ENCODE data around the gene ALPK3. TPM values are rescaled to one million over a fixed set of nuclear protein-coding genes. Genes with fewer than 3 reads are reported as not detected.

Gene ALPK3
- total and polyA plus RNA-seq, 10 of the 15 experiments (the other 5 are each of a cell fraction or from before 2014, with no cell fraction given) = under 0.01 to 0.05 (median 0.02) TPM; not detected in 6

DNA sequence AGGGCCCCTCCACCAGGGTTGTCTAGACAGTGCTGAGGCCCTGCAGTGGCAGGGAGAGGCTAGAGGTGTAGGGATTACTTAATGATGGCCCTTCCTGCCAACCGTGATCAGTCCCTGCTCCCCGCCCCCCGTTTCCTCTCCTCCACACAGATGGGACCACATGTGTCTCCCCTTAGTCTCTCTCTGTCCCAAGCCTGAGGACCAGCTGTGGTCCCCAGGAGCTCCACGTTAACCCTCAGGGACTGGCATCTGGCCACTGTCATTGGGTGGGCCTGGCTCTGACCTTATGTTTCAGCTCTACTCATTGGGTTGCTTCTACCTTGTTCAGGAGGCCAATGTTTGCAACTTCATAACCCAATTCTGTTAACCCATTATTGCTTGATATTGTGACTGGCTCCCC is 6.0 kb upstream of the ALPK3 start:
- CTCF ChIA-PET = interaction anchor here (0.6 to 1.4 kb wide), 2 partner anchors 15 to 155 kb away, joined by 3 to 4 read pairs; no protein-coding TSS in a partner anchor
- Histone ChIP-seq H3K9ac (ENCODE audit: control insufficient read depth, insufficient read depth, low read length) (no peak overlapping the region), H3K9me3 (replicated peaks; ENCODE audit: control insufficient read depth, insufficient read depth, low read length) (no peaks in the 10 kb centered on the region), H4K20me1 (ENCODE audit: control insufficient read depth, insufficient read depth) (no peaks in the 10 kb centered on the region), H2AFZ (ENCODE audit: control insufficient read depth, low read depth, low read length) (no peak overlapping the region), H3K36me3 (ENCODE audit: control insufficient read depth in 2 of 2, insufficient read depth in 2 of 2, low read length in 1 of 2) (no peaks in the 10 kb centered on the region), H3K4me1 (ENCODE audit: control insufficient read depth, insufficient read depth, low read length) (no peaks in the 10 kb centered on the region), H3K27me3 (replicated peaks in 1 of 2; ENCODE audit: control insufficient read depth in 2 of 2, insufficient read depth in 2 of 2, low read length in 1 of 2) (no peaks in the 10 kb centered on the region), H3K27ac (ENCODE audit: control insufficient read depth, insufficient read depth) (no peak overlapping the region), H3K79me2 (ENCODE audit: control insufficient read depth, insufficient read depth, low read length) (no peaks in the 10 kb centered on the region), H3K4me3 (no peak overlapping the region), H3K4me2 (ENCODE audit: control insufficient read depth, insufficient read depth) (no peak overlapping the region)
- no peak for DNase-seq (ENCODE audit: low read depth, low spot score)
- BruUV-seq (replicated peaks) = no TSS peak
- SMC1A ChIA-PET (ENCODE audit: uncharacterized antibody, unreplicated experiment) = interaction anchor here (1.5 kb wide), 1 partner anchor 8 kb away, joined by 4 read pairs; no protein-coding TSS in a partner anchor
- in situ Hi-C loops (cut with MboI) = no loop called here
- intact Hi-C loops (cut with micrococcal nuclease; ENCODE audit: unreplicated experiment) = no loop called here
- ATAC-seq = no peak
- TF ChIP-seq, protein P1, sequence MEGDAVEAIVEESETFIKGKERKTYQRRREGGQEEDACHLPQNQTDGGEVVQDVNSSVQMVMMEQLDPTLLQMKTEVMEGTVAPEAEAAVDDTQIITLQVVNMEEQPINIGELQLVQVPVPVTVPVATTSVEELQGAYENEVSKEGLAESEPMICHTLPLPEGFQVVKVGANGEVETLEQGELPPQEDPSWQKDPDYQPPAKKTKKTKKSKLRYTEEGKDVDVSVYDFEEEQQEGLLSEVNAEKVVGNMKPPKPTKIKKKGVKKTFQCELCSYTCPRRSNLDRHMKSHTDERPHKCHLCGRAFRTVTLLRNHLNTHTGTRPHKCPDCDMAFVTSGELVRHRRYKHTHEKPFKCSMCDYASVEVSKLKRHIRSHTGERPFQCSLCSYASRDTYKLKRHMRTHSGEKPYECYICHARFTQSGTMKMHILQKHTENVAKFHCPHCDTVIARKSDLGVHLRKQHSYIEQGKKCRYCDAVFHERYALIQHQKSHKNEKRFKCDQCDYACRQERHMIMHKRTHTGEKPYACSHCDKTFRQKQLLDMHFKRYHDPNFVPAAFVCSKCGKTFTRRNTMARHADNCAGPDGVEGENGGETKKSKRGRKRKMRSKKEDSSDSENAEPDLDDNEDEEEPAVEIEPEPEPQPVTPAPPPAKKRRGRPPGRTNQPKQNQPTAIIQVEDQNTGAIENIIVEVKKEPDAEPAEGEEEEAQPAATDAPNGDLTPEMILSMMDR (IDR thresholded peaks at IDR 0.05 in 2 of 3, conservative IDR thresholded peaks at IDR 0.05 in 1 of 3; ENCODE audit: control insufficient read depth in 2 of 3, extremely low read depth in 1 of 3, insufficient read depth in 1 of 3, low read depth in 3 of 3, low read length in 3 of 3) = no peak
- TF ChIP-seq RCOR1 (conservative IDR thresholded peaks at IDR 0.05; ENCODE audit: low read depth, low read length) (no peak), SMAD5 (IDR thresholded peaks at IDR 0.05; ENCODE audit: low read depth) (no peak), MTA2 (IDR thresholded peaks at IDR 0.05; ENCODE audit: low read depth) (no peak), BACH1 (IDR thresholded peaks at IDR 0.05; ENCODE audit: borderline replicate concordance) (no peak), ESRRA (IDR thresholded peaks at IDR 0.05; ENCODE audit: low read length) (no peak), SRF (IDR thresholded peaks at IDR 0.05; ENCODE audit: low read depth in 2 of 2, low read length in 2 of 2) (no peak), BCL11A (IDR thresholded peaks at IDR 0.05; ENCODE audit: low read depth, low read length) (no peak), ZNF274 (IDR thresholded peaks at IDR 0.05; ENCODE audit: insufficient read depth, insufficient read length) (no peak), RBBP5 (conservative IDR thresholded peaks at IDR 0.05) (no peak), SUPT20H (IDR thresholded peaks at IDR 0.05; ENCODE audit: borderline replicate concordance, control insufficient read depth, low read depth, low read length) (no peak), SMAD1 (IDR thresholded peaks at IDR 0.05; ENCODE audit: low read depth, partially characterized antibody) (no peak), CBX5 (IDR thresholded peaks at IDR 0.05; ENCODE audit: low read depth) (no peak), TBL1XR1 (IDR thresholded peaks at IDR 0.05; ENCODE audit: low read depth, low read length) (no peak), TAF1 (IDR thresholded peaks at IDR 0.05; ENCODE audit: borderline replicate concordance, low read depth, low read length) (no peak), PAX8 (IDR thresholded peaks at IDR 0.05) (no peak)
- TF ChIP-seq, protein P2, sequence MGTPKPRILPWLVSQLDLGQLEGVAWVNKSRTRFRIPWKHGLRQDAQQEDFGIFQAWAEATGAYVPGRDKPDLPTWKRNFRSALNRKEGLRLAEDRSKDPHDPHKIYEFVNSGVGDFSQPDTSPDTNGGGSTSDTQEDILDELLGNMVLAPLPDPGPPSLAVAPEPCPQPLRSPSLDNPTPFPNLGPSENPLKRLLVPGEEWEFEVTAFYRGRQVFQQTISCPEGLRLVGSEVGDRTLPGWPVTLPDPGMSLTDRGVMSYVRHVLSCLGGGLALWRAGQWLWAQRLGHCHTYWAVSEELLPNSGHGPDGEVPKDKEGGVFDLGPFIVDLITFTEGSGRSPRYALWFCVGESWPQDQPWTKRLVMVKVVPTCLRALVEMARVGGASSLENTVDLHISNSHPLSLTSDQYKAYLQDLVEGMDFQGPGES (IDR thresholded peaks at IDR 0.05) = no peak
- TF ChIP-seq, protein P3, sequence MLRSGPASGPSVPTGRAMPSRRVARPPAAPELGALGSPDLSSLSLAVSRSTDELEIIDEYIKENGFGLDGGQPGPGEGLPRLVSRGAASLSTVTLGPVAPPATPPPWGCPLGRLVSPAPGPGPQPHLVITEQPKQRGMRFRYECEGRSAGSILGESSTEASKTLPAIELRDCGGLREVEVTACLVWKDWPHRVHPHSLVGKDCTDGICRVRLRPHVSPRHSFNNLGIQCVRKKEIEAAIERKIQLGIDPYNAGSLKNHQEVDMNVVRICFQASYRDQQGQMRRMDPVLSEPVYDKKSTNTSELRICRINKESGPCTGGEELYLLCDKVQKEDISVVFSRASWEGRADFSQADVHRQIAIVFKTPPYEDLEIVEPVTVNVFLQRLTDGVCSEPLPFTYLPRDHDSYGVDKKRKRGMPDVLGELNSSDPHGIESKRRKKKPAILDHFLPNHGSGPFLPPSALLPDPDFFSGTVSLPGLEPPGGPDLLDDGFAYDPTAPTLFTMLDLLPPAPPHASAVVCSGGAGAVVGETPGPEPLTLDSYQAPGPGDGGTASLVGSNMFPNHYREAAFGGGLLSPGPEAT (IDR thresholded peaks at IDR 0.05; ENCODE audit: low read depth) = no peak
- TF ChIP-seq, protein P4, sequence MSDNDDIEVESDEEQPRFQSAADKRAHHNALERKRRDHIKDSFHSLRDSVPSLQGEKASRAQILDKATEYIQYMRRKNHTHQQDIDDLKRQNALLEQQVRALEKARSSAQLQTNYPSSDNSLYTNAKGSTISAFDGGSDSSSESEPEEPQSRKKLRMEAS (IDR thresholded peaks at IDR 0.05; ENCODE audit: low read depth, low read length) = no peak
- TF ChIP-seq, protein P5, sequence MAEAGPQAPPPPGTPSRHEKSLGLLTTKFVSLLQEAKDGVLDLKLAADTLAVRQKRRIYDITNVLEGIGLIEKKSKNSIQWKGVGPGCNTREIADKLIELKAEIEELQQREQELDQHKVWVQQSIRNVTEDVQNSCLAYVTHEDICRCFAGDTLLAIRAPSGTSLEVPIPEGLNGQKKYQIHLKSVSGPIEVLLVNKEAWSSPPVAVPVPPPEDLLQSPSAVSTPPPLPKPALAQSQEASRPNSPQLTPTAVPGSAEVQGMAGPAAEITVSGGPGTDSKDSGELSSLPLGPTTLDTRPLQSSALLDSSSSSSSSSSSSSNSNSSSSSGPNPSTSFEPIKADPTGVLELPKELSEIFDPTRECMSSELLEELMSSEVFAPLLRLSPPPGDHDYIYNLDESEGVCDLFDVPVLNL (IDR thresholded peaks at IDR 0.05; ENCODE audit: low read depth, low read length) = no peak
- RAD21 ChIA-PET (ENCODE audit: unreplicated experiment) = no interaction called here
- FAIRE-seq = no peak
- POLR2A ChIA-PET = no interaction called here
- WGBS (ENCODE audit: insufficient coverage, insufficient replicate concordance, low lambda C conversion rate, missing lambda C conversion rate) = 97% methylated on average over 4 of the region's 4 CpGs

All from GM12878 (cell line).